Activated CD4-positive, alpha-beta memory T cell treated with anti-CD3 and anti-CD28 coated beads for 36 hours (primary cell): ENCODE results near the gene OPRM1. TPM values are rescaled to one million over a fixed set of nuclear protein-coding genes. Genes with fewer than 3 reads are reported as not detected.

ENCODE experiments used
- CTCF ChIA-PET: fragments of 350-600 bp; sonication (Branson Sonifier 250); formaldehyde crosslinking; loops from one replicate; lab custom pipeline; 2021; ENCODE audit warnings: antibody characterized with exemption, inconsistent platforms; lab: Charles Lee
- POLR2A ChIA-PET: fragments of 350-600 bp; sonication (Branson Sonifier 250); formaldehyde crosslinking; loops from one replicate; lab custom pipeline; 2021; ENCODE audit warnings: antibody characterized with exemption; lab: Charles Lee
- DNase-seq: peaks from one replicate; pipeline ENCODE4 v3.0.0-alpha.2; 2020
- H3K27ac Mint-ChIP-seq: one replicate; pipeline ENCODE4 v1.8.0; 2021; ENCODE audit warnings: mixed read lengths
- H3K27me3 Mint-ChIP-seq: one replicate; pipeline ENCODE4 v1.8.0; 2021; ENCODE audit warnings: mixed read lengths
- H3K36me3 Mint-ChIP-seq: one replicate; pipeline ENCODE4 v1.8.0; 2021; ENCODE audit warnings: mixed read lengths
- H3K4me1 Mint-ChIP-seq: one replicate; pipeline ENCODE4 v1.8.0; 2021; ENCODE audit warnings: low read depth, mixed read lengths
- H3K4me3 Mint-ChIP-seq: one replicate; pipeline ENCODE4 v1.8.0; 2021; ENCODE audit warnings: mild to moderate bottlenecking, mixed read lengths
- H3K9me3 Mint-ChIP-seq: one replicate; pipeline ENCODE4 v1.8.0; 2021; ENCODE audit warnings: mixed read lengths
- intact Hi-C: fragments of 100-400 bp; cut with micrococcal nuclease; formaldehyde crosslinking; loops from one replicate; pipeline ENCODE4 v1.15.1; 2023
- total RNA-seq, 2 experiments: library from RNA; stranded (reverse); gene quantifications; one replicate each; pipeline ENCODE4 v1.2.3, GENCODE V29; 2021

OPRM1 gene
- total RNA-seq, 2 experiments from 2014 or later: not detected

GRCh38 chr6:154245506-154245905, 206.5 kb downstream of the OPRM1 start:
- Mint-ChIP-seq H3K36me3 (peaks cover 16% of the 10 kb centered on the region), H3K27ac (peak overlapping the region; percentile 79), H3K4me3 (peak overlapping the region; percentile 87), H3K9me3 (no peaks in the 10 kb centered on the region), H3K27me3 (no peaks in the 10 kb centered on the region), H3K4me1 (peaks cover 75% of the 10 kb centered on the region)
- no peak for DNase-seq
- intact Hi-C loops: loop anchor here (5.0 to 10.0 kb wide), 4 partner anchors 487 to 1263 kb away; partner anchors contain the start of genes FBXO5, SCAF8 and TFB1M
- ChIA-PET CTCF (interaction anchor here (1.1 to 1.8 kb wide), 3 partner anchors 84 to 109 kb away, joined by 3 to 5 read pairs (median 5); no protein-coding TSS in a partner anchor), POLR2A (interaction anchor here (0.8 to 2.9 kb wide), 4 partner anchors 11 to 21 kb away, joined by 3 to 16 read pairs (median 8); no protein-coding TSS in a partner anchor)

- Mint-ChIP-seq H3K36me3 (peaks cover 16% of the 10 kb centered on the region), H3K27me3 (no peaks in the 10 kb centered on the region), H3K4me3 (peak overlapping the region; percentile 87), H3K9me3 (no peaks in the 10 kb centered on the region), H3K4me1 (peaks cover 80% of the 10 kb centered on the region), H3K27ac (peak overlapping the region; percentile 79)
- intact Hi-C loops: loop anchor here (1.0 to 10.0 kb wide), 8 partner anchors 7 to 1264 kb away; partner anchors contain the start of genes FBXO5, SCAF8 and TFB1M
- no peak for DNase-seq
- POLR2A ChIA-PET: interaction anchor here (0.6 to 2.6 kb wide), 5 partner anchors 8 to 879 kb away, joined by 3 to 24 read pairs (median 4); no protein-coding TSS in a partner anchor
- CTCF ChIA-PET: interaction anchor here (0.6 to 1.7 kb wide), 4 partner anchors 9 to 37 kb away, joined by 3 to 11 read pairs (median 3); no protein-coding TSS in a partner anchor
Observed at GRCh38 chr6:154246723-154247118, 207.7 kb downstream of the OPRM1 start.

- POLR2A ChIA-PET: interaction anchor here (0.7 to 2.6 kb wide), 5 partner anchors 8 to 30 kb away, joined by 3 to 24 read pairs (median 4); no protein-coding TSS in a partner anchor
- Mint-ChIP-seq H3K9me3 (no peaks in the 10 kb centered on the region), H3K27me3 (no peaks in the 10 kb centered on the region), H3K4me1 (peaks cover 80% of the 10 kb centered on the region), H3K36me3 (peaks cover 16% of the 10 kb centered on the region), H3K27ac (peak overlapping the region; percentile 79), H3K4me3 (peak overlapping the region; percentile 87)
- peak; percentile 55 for DNase-seq
- intact Hi-C loops: loop anchor here (1.0 to 10.0 kb wide), 8 partner anchors 8 to 1265 kb away; partner anchors contain the start of genes FBXO5, SCAF8 and TFB1M
- CTCF ChIA-PET: interaction anchor here (0.6 to 2.2 kb wide), 10 partner anchors 8 to 1945 kb away, joined by 3 to 11 read pairs (median 3); no protein-coding TSS in a partner anchor
Observed at GRCh38 chr6:154247119-154247861, 208.2 kb downstream of the OPRM1 start.

- H3K27ac Mint-ChIP-seq: peak overlapping the region; percentile 80
- H3K4me1 Mint-ChIP-seq: peaks cover 64% of the 10 kb centered on the region
- DNase-seq: peak; percentile 56
- intact Hi-C loops: loop anchor here (1.0 to 10.0 kb wide), 11 partner anchors 8 to 1267 kb away; partner anchors contain the start of genes FBXO5, SCAF8 and TFB1M
- CTCF ChIA-PET: interaction anchor here (0.8 to 1.4 kb wide), 4 partner anchors 25 to 95 kb away, joined by 3 to 8 read pairs (median 3); no protein-coding TSS in a partner anchor
- POLR2A ChIA-PET: interaction anchor here (0.6 to 1.3 kb wide), 3 partner anchors 17 to 924 kb away, joined by 3 to 4 read pairs (median 3); no protein-coding TSS in a partner anchor
- peak overlapping the region; percentile 61 for H3K4me3 Mint-ChIP-seq
- H3K9me3 Mint-ChIP-seq: peaks cover 6% of the 10 kb centered on the region
- H3K27me3 Mint-ChIP-seq: no peaks in the 10 kb centered on the region
- peaks cover 9% of the 10 kb centered on the region for H3K36me3 Mint-ChIP-seq
Observed at GRCh38 chr6:154249499-154250298, 210.7 kb downstream of the OPRM1 start.

GRCh38 chr6:154251116-154251515, 212.1 kb downstream of the OPRM1 start:
- Mint-ChIP-seq H3K27me3 (no peaks in the 10 kb centered on the region), H3K9me3 (peaks cover 19% of the 10 kb centered on the region), H3K4me1 (peaks cover 52% of the 10 kb centered on the region), H3K4me3 (no peak overlapping the region), H3K27ac (no peak overlapping the region), H3K36me3 (peaks cover 16% of the 10 kb centered on the region)
- ChIA-PET POLR2A (interaction anchor here (0.8 to 1.2 kb wide), 3 partner anchors 10 to 22 kb away, joined by 3 read pairs; no protein-coding TSS in a partner anchor), CTCF (interaction anchor here (0.6 to 2.2 kb wide), 3 partner anchors 17 to 94 kb away, joined by 3 to 10 read pairs (median 3); no protein-coding TSS in a partner anchor)
- intact Hi-C loops: loop anchor here (2.0 kb wide), 1 partner anchor 102 kb away; no protein-coding TSS in a partner anchor
- no peak for DNase-seq

GRCh38 chr6:154252678-154253077, 213.6 kb downstream of the OPRM1 start:
- Mint-ChIP-seq H3K27ac (peak overlapping the region; percentile 21), H3K27me3 (no peaks in the 10 kb centered on the region), H3K4me1 (peaks cover 53% of the 10 kb centered on the region), H3K4me3 (no peak overlapping the region), H3K36me3 (peaks cover 20% of the 10 kb centered on the region), H3K9me3 (peaks cover 22% of the 10 kb centered on the region)
- DNase-seq: no peak
- ChIA-PET CTCF (interaction anchor here (0.6 to 2.2 kb wide), 3 partner anchors 15 to 100 kb away, joined by 3 to 10 read pairs (median 3); no protein-coding TSS in a partner anchor), POLR2A (no interaction called here)
- intact Hi-C loops: no loop called here

- peaks cover 22% of the 10 kb centered on the region for H3K9me3 Mint-ChIP-seq
- H3K4me3 Mint-ChIP-seq: no peak overlapping the region
- no peak for DNase-seq
- peaks cover 20% of the 10 kb centered on the region for H3K36me3 Mint-ChIP-seq
- ChIA-PET CTCF (interaction anchor here (1.2 to 1.4 kb wide), 2 partner anchors 18 to 20 kb away, joined by 3 to 4 read pairs; no protein-coding TSS in a partner anchor), POLR2A (no interaction called here)
- H3K27ac Mint-ChIP-seq: no peak overlapping the region
- intact Hi-C loops: no loop called here
- no peaks in the 10 kb centered on the region for H3K27me3 Mint-ChIP-seq
- H3K4me1 Mint-ChIP-seq: peaks cover 27% of the 10 kb centered on the region
Observed at GRCh38 chr6:154257067-154257466, 218.0 kb downstream of the OPRM1 start.

GRCh38 chr6:154258064-154258757, 219.2 kb downstream of the OPRM1 start:
- Mint-ChIP-seq H3K27ac (no peak overlapping the region), H3K9me3 (peaks cover 22% of the 10 kb centered on the region), H3K36me3 (peaks cover 20% of the 10 kb centered on the region), H3K4me3 (no peak overlapping the region), H3K27me3 (no peaks in the 10 kb centered on the region), H3K4me1 (peaks cover 20% of the 10 kb centered on the region)
- DNase-seq: no peak
- POLR2A ChIA-PET: no interaction called here
- CTCF ChIA-PET: interaction anchor here (1.2 to 1.4 kb wide), 2 partner anchors 17 to 19 kb away, joined by 3 to 4 read pairs; no protein-coding TSS in a partner anchor
- intact Hi-C loops: no loop called here

GRCh38 chr6:154261688-154262397, 222.8 kb downstream of the OPRM1 start:
- DNase-seq: no peak
- H3K36me3 Mint-ChIP-seq: peaks cover 4% of the 10 kb centered on the region
- ChIA-PET CTCF (no interaction called here), POLR2A (no interaction called here)
- H3K9me3 Mint-ChIP-seq: peaks cover 2% of the 10 kb centered on the region
- H3K4me1 Mint-ChIP-seq: peaks cover 24% of the 10 kb centered on the region
- no peaks in the 10 kb centered on the region for H3K27me3 Mint-ChIP-seq
- intact Hi-C loops: no loop called here
- no peak overlapping the region for H3K4me3 Mint-ChIP-seq
- no peak overlapping the region for H3K27ac Mint-ChIP-seq

- H3K9me3 Mint-ChIP-seq: peaks cover 2% of the 10 kb centered on the region
- H3K27ac Mint-ChIP-seq: no peak overlapping the region
- ChIA-PET POLR2A (interaction anchor here (0.6 to 1.3 kb wide), 2 partner anchors 17 to 21 kb away, joined by 3 read pairs; no protein-coding TSS in a partner anchor), CTCF (interaction anchor here (0.9 to 4.2 kb wide), 7 partner anchors 10 to 112 kb away, joined by 3 to 27 read pairs (median 3); no protein-coding TSS in a partner anchor)
- peaks cover 3% of the 10 kb centered on the region for H3K36me3 Mint-ChIP-seq
- peaks cover 24% of the 10 kb centered on the region for H3K4me1 Mint-ChIP-seq
- H3K4me3 Mint-ChIP-seq: no peak overlapping the region
- H3K27me3 Mint-ChIP-seq: no peaks in the 10 kb centered on the region
- intact Hi-C loops: loop anchor here (1.0 to 2.0 kb wide), 2 partner anchors 16 to 36 kb away; no protein-coding TSS in a partner anchor
- no peak for DNase-seq
Observed at GRCh38 chr6:154266560-154267099, 227.6 kb downstream of the OPRM1 start.
